Activated CD4-positive, alpha-beta T cell treated with anti-CD3 and anti-CD28 coated beads for 4 hours (primary cell): ENCODE measurements around the gene KLK13.

ENCODE experiments used
- DNase-seq, 2 donors: peaks; one replicate each; pipeline ENCODE4 v3.0.0-alpha.2; 2020

Gene KLK13

GRCh38 chr19:51018745-51019543 lies 45.9 kb downstream of the KLK13 start:
- DNase-seq, result no peak

- peak; percentile 16 to 40 for DNase-seq
Observed at GRCh38 chr19:51016798-51017683, 47.9 kb downstream of the KLK13 start.

DNA sequence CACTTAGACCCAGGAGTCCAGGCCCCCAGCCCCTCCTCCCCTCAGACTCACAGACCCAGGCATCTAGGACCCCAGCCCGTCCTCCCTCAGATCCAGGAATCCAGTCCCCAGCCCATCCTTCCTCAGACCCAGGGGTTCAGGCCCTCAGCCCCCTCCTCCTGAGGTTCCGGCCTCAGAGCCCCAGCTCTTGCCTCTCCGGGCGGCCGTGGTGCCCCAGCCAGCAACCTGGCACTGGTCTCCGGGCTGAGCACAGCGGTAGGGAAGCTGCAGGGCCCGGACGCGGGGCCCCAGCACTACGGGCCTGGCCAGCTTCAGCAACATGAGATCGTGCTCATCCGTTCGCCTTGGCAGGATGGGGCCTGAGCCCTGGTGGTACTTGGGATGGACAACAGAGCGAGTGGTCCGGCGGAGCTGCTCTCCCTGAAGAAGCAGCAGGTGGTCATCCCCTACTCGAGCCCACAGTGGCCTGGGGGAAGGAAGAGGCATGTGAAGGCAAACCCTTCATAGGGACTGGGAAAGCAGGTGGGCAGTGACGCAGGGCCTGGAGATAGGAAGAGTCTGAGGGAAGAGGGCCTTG lies 49.1 kb downstream of the KLK13 start:
- DNase-seq, result no peak

GRCh38 chr19:51014242-51014641 lies 50.6 kb downstream of the KLK13 start:
- no peak for DNase-seq

GRCh38 chr19:51012661-51013190 lies 52.2 kb downstream of the KLK13 start:
- no peak for DNase-seq

DNA sequence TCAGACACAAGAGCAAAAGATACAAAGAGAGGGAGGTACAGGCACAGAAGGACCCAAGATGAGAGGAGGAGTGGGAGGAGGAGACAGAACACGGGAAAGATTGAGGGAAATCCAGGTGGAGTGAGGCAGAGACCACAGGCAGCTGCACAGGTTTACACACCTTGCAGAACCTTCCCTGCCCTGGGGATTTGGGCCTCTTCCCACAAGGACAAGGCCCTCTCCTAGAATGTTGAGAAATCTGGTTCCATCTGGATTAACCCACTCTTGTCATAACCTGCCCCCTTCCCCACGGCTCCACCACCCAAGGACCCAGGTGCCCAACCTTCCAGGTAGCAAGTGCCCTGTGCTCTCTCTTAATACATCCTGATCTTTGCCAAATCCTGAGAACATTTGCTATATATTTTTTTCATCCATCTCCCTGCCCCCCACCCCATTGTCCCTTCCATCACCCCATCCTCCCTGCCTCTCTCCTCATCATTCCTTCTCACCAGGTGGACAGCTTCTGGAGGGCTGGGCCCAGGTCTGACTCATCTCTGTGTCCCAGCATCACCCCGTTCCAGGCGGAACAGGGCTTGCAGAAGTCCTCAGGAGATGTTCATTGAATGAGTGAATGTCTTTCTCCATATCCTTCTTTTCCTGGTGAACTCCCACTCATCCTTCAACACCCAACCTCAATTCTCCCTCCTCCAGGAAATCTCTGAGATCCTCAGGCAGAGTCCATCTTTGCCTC lies 54.7 kb downstream of the KLK13 start:
- DNase-seq, result no peak

- DNase-seq, result no peak
Observed at GRCh38 chr19:51009061-51009891, 55.6 kb downstream of the KLK13 start.

DNA sequence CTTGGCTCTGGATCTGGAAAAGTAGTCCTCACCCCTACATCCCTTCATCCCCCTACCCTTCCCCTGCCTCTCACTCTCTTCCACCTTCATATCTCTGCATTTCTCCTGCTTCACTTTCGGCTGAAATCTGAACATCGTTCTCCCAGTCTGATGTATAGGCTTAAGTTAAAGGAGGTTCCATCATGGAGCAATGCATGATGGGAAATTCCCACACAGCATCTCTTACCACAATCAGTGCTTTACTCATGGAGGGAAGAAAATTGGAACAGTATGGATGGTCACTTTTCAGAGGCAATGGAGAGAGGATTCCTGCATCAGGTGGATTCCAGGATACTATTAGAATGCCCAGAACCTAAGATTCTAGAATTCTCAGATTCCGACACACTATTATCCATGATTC lies 57.4 kb downstream of the KLK13 start:
- DNase-seq, result no peak

GRCh38 chr19:51006406-51006805 lies 58.5 kb downstream of the KLK13 start:
- DNase-seq, result no peak
